MV-4-11 (cell line): ENCODE data around the gene UNC13B.
"Not testable (repeated sequence)": the region's sequence is repeated elsewhere in the genome, so short reads cannot be mapped to it uniquely, and the experiment has no call there.

Experiments used
- DNase-seq: peaks from one replicate; lab custom pipeline; 2025; lab: John Stamatoyannopoulos, UW

The UNC13B gene

DNA sequence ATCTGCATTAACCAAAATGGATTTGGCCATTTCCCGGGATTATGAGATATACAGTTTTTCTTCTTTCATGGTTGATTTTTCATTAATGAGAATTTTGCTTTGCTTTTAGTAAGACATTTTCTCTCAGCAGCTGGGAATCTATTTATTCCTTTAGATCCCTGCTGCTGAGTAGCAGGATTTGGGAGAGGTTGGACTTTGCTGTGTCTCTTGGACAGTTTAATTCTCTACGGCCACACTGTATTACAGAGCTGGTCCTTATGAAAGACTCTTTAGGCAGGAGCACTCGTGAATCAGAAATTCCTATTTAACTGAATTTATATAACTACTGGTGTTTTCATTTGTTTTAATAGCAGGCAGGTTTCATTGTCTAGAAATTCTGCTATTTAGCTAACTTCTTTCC is 1.6 kb downstream of the UNC13B start:
- DNase-seq, result no peak

DNA sequence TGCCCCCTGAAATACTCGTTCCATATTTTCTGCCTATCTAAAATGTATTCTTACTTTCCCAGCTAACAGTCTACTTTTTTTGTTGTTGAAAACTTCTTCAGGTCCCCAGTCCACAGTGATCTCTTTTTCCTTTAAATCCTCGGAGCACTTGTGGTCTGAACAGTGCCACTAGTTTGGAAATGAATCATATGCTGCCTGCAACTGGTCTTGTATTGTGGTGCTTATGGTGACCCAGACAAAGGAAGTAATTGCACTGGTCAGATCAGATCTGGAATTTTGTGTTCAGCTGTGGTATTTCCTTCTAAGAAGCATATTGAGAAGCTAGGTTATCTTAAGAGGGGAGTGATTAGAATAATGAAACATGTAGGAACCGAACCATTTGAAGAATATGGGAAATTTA is 2.9 kb downstream of the UNC13B start:
- DNase-seq, result peak; percentile 70

DNA sequence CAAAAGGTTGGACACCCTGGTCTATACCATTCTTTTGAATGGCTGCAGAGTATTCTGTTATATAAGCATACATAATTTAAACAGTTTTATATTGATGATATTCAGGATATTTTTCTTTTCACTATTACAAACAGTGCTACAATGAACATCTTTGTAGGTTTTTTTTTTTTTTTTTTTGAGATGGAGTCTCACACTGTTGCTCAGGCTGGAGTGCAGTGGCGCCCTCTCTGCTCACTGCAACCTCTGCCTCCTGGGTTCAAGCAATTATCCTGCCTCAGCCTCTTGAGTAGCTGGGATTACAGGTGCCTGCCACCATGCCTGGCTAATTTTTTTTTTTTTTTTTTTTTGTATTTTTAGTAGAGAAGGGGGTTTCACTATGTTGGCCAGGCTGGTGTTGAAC is 5.6 kb downstream of the UNC13B start:
- DNase-seq, result not testable (repeated sequence)

DNA sequence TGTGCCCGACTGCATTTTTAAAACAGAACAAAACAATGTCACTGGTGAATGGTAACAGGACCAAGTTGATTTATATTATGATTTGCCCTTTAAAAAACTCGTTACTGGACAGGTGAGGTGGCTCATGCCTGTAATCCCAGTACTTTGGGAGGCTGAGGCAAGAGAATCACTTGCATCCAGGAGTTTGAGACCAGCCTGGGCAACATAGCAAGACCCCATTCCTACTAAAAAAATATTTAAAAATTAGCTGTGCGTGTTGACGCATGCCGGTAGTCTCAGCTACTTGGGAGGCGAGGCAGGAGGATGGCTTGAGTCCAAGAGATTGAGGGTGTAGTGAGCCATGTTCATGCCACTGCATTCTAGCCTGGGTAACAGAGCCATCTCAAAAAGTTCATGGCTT is 7.2 kb downstream of the UNC13B start:
- DNase-seq, result no peak

DNA sequence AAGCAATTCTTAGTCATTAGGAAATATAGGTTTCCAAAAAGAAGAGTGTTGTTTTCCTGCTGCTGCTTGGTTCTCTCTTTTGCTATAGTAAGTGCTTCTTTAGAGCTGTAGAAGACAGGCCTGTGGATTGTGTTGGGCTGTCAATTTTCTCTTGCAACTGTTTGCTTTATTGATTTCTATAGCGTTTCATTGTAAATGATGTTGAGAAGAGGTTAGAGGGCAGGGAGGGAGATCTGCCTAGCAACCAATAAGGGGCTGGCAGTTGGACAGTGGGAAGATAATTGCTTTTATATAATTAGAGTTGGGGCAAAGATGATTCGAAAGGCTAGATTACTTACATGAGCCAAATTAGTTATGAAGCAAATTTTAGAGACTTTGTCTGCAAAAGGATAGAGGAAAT is 11.1 kb downstream of the UNC13B start:
- no peak for DNase-seq

DNA sequence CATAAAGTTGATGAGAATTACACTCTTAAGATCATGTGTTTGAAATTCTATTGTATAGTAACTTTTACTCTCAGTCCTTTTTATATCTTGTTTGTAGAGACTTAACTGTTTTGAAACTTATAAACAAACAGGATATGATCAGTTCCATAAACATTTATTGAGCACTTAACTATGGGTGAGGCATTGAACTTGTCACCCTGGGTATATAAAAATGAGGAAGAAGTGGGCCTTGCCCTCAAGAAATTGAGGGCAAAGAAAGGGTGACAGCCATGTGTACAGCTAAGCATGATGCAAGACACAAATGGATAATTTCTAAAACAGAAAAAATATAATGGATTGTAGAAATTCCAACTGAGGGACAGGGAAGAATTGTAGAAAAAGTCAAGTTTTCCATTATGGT is 15.7 kb downstream of the UNC13B start:
- peak; percentile 18 for DNase-seq

DNA sequence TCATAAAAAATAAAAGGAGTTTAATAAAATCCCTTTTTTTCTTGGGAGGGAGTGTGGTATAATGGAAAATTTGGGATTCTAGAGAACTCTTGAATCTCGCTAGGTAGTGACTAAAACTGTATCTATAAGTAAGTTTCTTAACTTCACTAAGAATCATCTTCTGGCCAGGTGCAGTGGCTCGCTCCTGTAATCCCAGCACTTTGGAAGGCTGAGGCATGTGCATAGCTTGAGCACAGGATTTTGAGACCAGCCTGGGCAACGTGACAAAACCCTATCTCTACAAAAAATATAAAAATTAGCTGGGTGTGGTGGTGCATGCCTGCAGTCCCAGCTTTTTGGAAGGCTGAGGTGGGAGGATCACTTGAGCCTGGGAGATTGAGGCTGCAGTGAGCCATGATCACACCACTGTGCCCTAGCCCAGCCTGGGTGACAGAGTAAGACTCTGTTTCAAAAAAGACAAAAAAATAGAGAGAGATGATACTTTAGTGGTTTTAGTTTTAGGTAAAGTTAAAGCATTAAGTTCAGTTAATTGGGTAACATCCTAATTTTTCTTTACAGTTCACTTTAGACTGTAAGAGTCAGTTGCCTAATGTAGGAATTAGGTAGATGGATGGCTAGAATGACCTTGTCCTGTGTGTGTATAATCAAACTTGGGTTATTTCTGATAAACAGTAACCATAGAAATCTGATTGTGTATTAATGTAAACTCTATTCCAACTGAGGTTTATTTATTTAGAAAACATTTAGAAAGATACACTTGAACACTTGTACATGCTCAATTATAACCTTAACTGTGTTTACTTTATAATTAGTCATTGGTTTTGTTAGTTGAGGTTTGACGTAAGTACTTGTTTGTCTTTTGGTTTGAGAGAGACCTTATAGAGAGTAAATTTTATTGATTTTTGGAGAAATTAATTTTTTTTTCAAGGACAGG is 17.8 kb downstream of the UNC13B start:
- DNase-seq, result no peak

DNA sequence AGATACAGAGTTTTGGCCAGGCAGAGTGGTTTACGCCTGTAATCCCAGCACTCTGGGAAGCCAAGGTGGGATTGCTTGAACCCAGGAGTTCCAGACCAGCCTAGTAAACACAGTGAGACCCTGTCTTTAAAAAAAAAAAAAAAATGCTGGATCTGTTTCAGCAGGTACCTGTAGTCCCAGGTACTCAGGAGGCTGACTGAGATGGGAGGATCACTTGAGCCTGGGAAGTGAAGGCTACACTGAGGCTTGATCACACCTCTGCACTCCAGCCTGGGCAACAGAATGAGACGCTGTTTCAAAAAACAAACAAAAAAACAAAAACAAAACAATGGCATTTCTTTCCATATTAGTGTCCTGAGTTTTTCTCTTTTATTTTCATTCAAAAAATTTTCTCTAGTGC is 19.0 kb downstream of the UNC13B start:
- DNase-seq, result no peak

DNA sequence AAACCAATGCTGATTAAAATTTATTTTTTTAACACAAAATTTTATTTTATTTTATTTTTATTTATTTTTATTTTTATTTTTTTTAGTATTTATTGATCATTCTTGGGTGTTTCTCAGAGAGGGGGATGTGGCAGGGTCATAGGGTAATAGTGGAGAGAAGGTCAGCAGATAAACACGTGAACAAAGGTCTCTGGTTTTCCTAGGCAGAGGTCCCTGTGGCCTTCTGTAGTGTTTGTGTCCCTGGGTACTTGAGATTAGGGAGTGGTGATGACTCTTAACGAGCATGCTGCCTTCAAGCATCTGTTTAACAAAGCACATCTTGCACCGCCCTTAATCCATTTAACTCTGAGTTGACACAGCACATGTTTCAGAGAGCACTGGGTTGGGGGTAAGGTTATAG is 20.6 kb downstream of the UNC13B start:
- not testable (repeated sequence) for DNase-seq

DNA sequence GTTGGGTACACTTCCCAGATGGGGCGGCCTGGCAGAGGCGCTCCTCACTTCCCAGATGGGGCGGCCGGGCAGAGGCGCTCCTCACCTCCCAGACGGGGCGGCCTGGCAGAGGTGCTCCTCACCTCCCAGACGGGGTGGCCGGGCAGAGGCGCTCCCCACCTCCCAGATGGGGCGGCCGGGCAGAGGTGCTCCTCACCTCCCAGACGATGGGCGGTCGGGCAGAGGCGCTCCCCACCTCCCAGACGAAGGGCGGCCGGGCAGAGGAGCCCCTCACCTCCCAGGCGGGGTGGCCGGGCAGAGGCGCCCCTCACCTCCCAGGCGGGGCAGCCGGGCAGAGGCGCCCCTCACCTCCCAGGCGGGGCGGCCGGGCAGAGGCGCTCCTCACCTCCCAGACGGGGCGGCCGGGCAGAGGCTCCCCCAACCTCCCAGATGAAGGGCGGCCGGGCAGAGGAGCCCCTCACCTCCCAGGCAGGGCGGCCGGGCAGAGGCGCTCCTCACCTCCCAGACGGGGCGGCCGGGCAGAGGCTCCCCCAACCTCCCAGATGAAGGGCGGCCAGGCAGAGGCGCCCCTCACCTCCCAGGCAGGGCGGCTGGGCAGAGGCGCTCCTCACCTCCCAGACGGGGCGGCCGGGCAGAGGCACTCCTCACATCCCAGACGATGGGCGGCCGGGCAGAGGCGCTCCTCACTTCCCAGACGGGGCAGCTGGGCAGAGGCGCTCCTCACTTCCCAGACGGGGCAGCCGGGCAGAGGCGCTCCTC is 21.4 kb downstream of the UNC13B start:
- DNase-seq, result not testable (repeated sequence)

DNA sequence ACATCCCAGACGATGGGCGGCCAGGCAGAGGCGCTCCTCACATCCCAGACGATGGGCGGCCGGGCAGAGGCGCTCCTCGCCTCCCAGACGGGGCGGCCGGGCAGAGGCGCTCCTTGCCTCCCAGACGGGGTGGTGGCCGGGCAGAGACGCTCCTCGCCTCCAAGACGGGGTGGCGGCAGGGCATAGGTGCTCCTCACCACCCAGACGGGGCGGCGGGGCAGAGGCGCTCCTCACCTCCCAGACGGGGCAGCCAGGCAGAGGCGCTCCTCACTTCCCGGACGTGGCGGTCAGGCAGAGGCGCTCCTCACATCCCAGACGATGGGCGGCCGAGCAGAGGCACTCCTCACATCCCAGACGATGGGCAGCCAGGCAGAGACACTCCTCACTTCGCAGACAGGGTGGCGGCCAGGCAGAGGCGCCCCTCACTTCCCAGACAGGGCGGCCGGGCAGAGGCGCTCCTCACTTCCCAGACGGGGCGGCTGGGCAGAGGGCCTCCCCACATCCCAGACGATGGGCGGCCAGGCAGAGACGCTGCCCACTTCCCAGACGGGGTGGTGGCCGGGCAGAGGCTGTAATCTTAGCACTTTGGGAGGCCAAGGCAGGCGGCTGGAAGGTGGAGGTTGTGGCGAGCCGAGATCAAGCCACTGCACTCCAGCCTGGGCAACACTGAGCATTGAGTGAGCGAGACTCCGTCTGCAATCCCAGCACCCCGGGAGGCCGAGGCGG is 22.1 kb downstream of the UNC13B start:
- DNase-seq, result not testable (repeated sequence)

DNA sequence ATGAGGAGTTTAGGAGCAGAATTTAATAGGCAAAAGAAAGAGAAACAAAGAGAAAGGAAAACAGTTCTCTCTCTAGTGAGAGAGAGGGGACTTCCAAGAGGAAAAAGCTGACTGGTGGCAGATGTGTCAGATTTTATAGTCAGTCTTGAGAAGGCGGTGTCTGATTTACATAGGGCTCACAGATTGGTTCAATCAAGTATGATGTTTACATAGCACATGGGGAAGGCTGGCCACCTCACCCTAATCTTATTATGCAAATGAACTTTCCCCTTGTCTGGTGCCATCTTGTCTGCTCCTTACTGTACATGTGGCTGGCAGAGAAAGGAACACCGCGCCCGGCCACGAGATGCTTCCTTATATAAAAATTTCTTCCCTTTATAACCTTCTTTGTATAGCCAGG is 24.7 kb downstream of the UNC13B start:
- DNase-seq, result no peak

DNA sequence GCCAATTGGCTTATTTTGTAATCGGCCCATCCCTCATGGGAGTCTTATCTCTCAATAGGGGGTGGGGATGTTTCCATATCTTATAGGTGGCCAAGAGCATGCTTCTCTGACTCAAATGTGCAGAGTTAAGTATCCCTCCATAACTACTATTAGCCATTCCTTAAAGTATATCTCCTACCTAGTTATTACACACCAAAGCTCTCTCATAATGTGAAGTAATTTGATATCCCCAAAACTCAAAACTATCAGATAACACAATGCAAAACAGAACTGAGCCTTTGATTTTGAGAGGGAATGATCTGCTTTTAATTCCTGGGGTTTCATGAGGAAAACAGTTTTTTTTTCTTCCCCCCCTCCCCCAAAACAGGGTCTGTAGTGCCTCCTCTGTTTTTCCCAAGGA is 28.4 kb downstream of the UNC13B start:
- no peak for DNase-seq

DNA sequence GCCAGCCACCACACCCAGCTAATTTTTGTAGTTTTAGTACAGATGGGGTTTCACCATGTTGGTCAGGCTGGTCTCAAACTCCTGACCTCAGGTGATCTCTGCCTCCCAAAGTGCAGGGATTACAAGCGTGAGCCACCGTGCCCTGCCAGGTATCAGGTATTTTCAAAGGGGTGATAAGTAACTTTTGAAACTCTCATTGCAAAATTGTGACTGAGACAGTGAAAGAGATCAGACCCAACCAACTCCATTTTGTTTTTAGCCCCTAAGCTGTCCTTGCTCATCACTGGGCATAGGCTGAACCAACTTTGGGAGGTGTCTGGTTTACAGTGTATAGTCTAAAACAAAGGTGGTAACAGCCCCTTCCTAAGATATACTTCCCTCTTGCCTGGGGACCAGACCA is 29.3 kb downstream of the UNC13B start:
- no peak for DNase-seq

DNA sequence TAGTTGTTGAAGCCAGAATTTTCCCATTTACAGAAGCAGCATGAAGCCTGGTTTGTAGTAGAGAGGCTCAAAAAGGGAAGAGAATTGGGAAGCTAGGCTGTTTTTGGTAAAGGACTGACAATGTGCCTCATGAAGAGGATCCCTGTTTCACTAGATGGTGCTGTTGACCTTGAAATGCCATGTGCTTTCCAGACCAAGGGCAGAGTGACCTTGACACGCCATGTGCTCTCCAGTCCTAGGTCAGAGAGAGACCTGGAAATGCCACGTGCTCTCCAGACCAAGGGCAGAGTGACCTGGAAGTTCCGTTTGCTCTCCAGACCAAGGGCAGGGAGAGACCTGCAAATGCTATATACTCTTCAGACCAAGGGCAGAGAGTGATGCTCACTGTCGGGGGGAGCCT is 32.0 kb downstream of the UNC13B start:
- DNase-seq, result no peak

DNA sequence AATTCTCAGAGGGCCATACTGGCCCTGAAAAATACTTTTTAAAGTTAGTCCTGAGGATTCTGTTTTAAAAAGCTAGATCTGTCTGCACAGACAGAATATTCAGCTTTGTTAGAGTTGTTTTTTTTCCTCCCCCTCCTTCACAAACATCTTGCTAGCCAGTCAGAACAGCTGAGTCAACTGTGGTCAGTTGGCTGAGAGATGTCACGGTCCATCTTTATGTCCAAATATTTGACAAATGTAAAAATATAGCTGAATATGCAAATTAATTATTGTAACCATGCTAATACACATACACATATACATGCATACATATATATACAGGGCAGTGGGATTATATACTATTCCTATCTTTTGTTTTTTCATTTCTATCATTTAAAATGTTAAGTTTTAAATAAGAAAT is 33.9 kb downstream of the UNC13B start:
- no peak for DNase-seq

DNA sequence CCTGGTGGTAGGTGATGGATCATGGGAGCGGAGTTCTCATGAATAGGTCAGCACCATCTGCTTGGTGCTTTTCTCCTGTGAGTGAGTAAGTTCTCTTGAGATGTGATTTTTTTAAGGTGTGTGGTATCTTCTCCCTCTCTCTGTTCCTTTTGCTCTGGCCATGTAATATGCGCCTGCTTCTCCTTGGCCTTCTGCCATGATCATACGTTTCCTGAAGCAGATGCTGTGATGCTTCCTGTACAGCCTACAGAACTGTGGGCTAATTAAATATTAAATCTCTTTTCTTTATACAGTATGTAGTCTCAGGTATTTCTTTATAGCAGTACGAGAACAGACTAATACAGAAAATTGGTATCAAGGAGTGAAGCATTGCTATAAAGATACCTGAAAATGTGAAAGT is 36.4 kb downstream of the UNC13B start:
- DNase-seq, result no peak

DNA sequence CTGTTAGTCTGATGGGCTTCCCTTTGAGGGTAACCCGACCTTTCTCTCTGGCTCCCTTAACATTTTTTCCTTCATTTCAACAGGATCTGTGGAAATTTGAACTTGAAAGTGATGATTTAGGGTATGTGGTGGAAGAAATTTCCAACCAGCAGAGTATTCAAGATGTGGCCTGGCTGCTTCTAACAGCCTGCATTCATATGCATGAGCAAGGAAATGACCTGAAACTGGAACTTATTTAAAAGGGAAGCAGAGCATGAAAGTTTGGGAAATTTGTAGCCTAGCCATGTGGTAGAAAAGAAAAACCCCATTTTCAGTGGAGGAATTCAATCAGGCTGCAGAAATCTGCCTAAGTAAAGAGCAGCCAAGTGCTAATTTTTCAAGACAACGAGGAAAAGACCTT is 41.7 kb downstream of the UNC13B start:
- DNase-seq, result no peak

DNA sequence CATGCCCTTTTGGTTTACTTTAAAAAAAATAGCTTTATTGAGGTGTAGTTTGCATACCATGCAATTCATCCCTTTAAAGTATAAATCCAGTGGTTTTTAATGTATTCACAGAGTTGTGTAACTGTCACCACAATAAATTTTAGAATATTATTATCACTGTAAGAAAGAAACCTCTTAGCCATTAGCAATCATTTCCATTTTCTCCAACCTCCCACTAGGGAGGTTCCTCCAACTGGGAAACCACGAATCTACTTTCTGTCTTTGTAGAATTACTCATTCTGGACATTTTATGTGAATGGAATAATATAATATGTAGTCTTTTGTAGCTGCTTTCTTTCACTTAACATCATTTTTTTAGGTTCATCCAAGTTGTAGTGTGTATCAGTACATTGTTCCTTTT is 43.5 kb downstream of the UNC13B start:
- no peak for DNase-seq

DNA sequence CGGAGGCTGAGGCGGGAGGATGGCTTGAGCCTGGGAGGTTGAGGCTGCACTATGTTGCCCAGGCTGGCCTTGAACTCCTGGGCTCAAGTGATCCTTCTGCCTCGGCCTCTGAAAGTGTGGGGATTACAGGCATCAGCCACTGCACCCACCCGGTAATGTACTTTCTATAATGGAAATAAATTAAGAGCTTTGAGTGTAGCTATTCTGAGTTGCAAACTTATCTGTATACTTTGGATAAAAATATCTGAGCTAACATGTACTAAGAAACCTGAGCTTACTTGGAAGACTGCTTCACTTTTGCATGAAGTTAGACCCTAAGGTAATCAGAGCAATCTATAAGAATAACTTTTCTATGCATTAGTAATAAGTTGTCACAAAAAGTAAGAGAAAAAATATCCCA is 50.0 kb downstream of the UNC13B start:
- no peak for DNase-seq

DNA sequence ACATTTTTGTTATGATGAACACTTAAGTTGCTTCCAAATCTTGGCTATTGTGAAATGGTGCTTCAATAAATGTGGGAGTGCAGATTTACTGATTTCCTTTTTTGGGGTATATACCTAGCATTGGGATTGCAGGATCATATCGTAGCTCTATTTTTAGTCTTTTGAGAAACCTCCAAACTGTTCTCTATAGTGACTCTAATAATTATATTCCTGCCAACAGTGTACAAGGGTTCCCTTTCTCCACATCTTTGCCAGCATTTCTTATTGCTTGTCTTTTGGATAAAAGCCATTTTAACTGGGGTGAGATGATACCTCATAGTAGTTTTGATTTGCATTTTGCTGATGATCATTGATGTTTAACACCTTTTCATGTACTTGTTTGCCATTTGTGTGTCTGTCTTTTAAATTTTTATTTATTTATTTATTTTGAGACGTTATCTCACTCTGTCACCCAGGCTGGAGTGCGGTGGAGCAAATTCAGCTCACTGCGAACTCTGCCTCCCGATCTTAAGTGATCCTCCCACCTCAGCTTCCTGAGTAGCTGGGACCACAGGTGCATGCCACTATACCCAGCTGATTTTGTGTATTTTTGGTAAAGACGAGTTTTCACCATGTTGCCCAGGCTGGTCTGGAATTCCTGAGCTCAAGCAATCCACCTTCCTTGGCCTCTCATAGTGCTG is 59.0 kb downstream of the UNC13B start:
- no peak for DNase-seq

DNA sequence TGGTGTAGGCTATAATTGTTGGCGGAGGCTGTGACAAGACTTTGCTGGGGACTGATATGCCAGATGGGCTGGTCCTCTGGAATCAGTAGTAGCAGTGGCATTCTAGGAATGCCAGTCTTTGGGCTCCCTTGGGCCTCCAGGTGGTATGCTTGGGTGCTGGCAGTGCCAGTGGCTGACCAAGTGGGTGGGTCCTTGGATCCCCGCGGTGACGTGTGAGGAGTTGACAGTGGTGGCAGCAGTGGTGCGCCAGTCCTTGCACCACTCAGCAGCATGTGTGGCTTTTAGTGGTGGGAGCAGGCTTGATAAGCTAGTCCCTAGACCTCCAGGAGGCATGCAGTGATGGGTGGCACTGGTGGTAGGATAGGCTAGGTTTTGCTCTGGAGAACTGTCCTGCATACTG is 63.9 kb downstream of the UNC13B start:
- DNase-seq, result no peak
